Body of pancreas (tissue), 4 donors: ENCODE results near the gene ANKRD30BL.
"Not testable (repeated sequence)": the region's sequence is repeated elsewhere in the genome, so short reads cannot be mapped to it uniquely, and the experiment has no call there.

Experiments
- POLR2A ChIP-seq, 3 donors: fragments of 450-650 bp; IDR thresholded peaks; one replicate each; pipeline ENCODE4 v1.6.1; 2016; ENCODE audit warnings: antibody characterized with exemption in 3 of 3, mild to moderate bottlenecking in 2 of 3
- TF ChIP-seq, protein P1 (sequence below), 7 experiments: fragments of 450-650 bp in 4 of 7; fragments of 200-600 bp in 3 of 7; sonication (generic) in 3 of 7; IDR thresholded peaks; one replicate each; pipeline ENCODE4 v1.5.1; 2016 to 2019; ENCODE audit warnings: antibody characterized with exemption in 7 of 7

DNA sequence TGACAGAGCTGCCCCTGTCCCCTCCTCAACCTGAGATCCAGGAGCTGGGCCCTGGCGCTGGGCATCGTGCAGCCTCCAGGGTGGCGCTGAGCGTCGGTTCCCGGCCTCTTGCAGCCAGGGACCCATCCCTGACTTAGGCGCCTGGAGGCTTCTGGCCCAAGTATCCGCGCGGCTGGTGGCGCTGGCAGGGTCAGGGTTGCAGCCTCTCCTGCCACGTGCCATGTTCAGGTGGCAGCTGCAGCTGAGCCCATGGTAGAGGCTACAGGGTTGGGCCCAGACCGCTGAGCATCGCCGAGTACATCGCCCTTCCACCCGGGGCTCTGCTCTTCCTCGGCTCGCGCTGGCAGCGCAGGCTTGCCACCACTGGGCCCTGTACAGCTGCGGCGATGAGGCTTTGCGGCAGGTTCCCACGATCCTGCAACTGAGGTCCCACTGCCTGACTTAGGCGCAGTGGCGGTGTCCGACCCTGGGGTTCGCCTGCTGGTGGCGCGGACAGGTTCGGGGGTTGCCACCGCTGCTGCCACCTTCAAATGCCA is 441 bp upstream of the ANKRD30BL start:
- TF ChIP-seq POLR2A (IDR thresholded peaks at IDR 0.05) = not testable (repeated sequence)
- TF ChIP-seq, protein P1, sequence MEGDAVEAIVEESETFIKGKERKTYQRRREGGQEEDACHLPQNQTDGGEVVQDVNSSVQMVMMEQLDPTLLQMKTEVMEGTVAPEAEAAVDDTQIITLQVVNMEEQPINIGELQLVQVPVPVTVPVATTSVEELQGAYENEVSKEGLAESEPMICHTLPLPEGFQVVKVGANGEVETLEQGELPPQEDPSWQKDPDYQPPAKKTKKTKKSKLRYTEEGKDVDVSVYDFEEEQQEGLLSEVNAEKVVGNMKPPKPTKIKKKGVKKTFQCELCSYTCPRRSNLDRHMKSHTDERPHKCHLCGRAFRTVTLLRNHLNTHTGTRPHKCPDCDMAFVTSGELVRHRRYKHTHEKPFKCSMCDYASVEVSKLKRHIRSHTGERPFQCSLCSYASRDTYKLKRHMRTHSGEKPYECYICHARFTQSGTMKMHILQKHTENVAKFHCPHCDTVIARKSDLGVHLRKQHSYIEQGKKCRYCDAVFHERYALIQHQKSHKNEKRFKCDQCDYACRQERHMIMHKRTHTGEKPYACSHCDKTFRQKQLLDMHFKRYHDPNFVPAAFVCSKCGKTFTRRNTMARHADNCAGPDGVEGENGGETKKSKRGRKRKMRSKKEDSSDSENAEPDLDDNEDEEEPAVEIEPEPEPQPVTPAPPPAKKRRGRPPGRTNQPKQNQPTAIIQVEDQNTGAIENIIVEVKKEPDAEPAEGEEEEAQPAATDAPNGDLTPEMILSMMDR (IDR thresholded peaks at IDR 0.05) = not testable (repeated sequence)
